GM12875 (cell line): ENCODE data around the gene SSR4.

Source experiments
- H3K4me3 ChIP-seq: one replicate; pipeline ENCODE4 v1.5.1; 2011; ENCODE audit warnings: low read depth, low read length, control low read depth
- TF ChIP-seq, protein P1 (sequence below): IDR thresholded peaks from 2 replicates; pipeline ENCODE4 v1.5.1; 2011; ENCODE audit warnings: low read depth, mild to moderate bottlenecking, control low read depth, inconsistent platforms, low read length, moderate library complexity, borderline replicate concordance; ENCODE audit not compliant: insufficient read depth

Gene SSR4

DNA sequence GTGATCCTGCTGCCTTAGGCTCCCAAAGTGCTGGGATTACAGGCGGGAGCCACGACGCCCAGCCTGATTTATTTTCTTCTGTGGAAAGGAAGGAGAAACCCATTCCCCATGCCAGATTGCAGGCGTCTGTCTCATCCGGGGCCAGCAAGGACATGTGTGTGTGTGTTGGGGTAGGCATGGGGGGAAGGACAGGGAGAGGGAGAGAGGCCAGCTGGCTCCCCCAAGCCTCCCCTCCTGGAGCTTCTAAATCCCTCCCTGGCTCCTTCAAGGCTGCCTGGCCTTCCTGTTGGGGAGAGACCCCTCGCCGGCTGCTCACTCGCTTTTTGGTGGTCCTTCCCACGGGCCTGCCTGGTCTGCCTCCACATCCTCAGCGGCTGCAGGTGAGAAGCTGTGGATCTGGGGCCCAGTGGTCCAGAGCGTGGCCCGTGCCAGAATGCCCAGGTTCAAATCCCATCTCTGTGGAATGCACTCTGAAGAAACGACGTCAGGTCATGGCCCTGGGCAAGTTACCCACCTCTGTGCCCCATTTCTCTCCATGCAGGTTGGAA is 31.8 kb upstream of the SSR4 start:
- no peak overlapping the region for H3K4me3 ChIP-seq
- TF ChIP-seq, protein P1, sequence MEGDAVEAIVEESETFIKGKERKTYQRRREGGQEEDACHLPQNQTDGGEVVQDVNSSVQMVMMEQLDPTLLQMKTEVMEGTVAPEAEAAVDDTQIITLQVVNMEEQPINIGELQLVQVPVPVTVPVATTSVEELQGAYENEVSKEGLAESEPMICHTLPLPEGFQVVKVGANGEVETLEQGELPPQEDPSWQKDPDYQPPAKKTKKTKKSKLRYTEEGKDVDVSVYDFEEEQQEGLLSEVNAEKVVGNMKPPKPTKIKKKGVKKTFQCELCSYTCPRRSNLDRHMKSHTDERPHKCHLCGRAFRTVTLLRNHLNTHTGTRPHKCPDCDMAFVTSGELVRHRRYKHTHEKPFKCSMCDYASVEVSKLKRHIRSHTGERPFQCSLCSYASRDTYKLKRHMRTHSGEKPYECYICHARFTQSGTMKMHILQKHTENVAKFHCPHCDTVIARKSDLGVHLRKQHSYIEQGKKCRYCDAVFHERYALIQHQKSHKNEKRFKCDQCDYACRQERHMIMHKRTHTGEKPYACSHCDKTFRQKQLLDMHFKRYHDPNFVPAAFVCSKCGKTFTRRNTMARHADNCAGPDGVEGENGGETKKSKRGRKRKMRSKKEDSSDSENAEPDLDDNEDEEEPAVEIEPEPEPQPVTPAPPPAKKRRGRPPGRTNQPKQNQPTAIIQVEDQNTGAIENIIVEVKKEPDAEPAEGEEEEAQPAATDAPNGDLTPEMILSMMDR = no peak

DNA sequence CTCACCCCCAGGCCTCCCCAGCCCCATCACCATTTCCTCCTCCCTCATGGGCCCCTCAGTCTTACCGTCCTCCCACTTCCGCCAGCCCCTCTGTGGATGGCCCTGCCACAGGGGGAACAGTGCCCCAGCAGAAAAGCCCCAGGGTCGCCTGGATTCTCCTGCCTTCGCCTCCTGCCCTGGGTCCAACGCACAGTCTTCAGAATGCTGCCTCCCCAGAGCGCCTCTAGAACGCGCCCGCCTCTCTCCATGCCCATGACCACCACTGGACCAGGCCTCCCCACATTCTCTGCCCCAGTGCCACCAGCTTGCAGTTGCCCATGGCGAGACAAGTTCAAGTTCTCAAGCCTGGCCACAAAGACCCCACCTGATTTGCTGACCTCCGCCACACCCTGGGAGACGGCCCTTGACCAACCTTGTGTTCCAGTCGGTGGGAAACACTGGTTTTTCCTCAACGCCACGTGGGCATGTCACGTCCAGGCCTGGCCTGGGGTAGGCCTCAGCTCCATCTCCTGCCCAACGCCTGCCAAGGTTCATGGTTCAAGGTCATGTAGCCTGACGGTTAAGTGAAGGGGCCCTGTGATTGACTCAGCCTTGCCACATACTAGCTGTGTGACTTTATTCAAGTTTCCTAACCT is 31.1 kb upstream of the SSR4 start:
- H3K4me3 ChIP-seq = no peak overlapping the region
- TF ChIP-seq, protein P1 = no peak

DNA sequence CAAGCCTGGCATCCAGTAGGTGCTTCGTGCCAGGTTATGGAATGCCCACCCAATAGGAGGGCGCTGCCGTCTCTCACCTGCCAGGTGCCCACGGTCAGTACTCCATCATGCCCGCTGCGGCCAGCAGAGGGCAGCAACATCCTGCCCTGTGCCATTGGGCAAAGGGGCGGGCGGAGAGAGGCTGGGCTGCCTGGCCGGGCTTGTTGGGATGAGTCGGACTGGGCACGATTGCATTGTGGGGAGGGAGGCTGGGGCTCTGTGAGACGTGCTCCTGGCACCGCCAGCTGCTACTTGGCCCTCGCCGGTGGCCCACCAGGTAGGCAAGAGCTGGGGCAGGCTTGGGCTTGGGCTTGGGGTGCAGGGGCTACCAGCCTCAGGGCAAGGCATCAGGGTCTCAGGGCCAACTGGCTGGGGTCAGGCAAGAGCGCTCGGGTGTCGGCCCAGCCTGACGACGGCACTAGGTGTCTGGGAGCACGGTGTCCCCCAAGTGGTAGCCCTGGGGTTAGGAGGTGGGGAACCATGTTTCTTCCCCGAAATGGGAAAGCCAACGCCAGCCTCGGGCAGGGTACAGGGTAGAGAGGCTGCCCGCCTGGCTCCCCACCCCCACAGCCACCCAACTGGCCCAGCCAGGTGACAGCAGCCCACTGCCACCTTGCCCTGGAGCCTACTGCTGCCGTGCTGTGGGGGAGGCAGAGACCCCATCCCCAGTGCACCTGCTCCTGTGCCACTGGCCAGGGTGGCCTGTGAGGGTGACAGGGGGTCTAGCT is 30.3 kb upstream of the SSR4 start, which contains the start of gene PLXNB3:
Gene PLXNB3, plus strand, starts transcription at position 261 of the 767 bp plus-strand sequence. CDS start 1,287 bp downstream, outside the sequence.
- TF ChIP-seq, protein P1 = peak; percentile 84
- H3K4me3 ChIP-seq = no peak within 1 kb of the TSS

DNA sequence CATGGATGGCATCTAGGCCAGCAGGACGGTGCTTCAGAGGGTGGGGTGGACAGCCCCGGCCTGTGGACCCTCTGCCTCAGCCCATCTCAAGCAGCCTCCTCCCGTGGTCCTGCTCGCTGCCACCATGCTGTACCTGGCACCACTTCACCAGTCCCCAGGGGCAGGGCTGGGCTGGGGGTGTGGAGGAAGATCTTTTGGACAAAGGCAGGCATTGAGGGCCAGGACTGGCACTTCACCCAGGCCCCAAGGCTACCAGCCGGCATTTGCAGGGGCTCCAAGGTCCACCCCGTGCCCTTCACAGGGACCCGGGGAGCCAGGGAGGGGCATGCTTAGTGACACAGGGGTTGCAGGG is 29.7 kb upstream of the SSR4 start:
- TF ChIP-seq, protein P1 = no peak
- no peak overlapping the region for H3K4me3 ChIP-seq

DNA sequence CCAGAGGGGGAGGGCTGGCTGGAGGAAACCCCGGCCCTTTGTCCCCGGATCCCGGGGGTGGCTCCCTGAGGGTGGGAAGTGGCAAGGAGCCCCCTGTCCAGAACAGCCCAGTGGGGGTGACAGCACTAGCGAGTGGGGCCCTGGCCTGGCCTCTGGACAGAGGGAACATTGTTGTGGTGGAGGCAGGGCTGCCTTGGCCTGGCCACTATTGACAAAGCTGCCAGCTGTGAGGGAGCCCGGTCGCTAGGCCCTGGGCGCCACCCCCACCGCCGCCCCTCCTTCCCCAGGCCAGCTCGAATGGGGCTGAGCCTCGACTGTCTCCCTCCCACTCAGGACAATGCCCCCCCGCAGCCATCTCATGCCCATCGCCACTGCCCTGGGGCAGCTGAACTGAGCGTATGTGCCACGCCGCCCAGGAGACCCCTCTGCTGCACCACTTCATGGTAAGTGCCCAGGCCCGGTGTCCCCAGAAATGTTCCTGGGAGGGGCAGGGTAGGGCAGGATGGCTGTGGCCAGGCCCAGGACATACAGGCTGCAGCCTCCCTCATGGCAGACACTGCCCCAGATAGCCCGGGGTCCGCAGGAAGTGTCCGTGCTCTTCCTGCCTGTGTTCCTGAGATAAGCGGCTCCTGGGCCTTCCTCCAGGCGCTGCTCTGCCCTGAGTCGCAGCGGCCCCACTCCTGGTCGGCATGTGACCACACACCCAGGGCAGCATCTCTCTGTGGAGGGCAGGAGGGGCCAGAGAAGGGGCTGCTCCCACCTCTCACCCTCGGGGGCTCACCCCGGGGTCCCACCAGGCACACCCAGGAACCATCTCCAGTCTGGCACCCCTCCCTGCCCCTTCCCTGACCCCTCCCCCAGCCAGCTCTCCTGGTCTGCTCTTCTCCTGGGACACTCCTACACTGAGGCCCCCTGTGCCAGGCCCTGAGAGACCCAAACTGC is 29.1 kb upstream of the SSR4 start:
- no peak overlapping the region for H3K4me3 ChIP-seq

DNA sequence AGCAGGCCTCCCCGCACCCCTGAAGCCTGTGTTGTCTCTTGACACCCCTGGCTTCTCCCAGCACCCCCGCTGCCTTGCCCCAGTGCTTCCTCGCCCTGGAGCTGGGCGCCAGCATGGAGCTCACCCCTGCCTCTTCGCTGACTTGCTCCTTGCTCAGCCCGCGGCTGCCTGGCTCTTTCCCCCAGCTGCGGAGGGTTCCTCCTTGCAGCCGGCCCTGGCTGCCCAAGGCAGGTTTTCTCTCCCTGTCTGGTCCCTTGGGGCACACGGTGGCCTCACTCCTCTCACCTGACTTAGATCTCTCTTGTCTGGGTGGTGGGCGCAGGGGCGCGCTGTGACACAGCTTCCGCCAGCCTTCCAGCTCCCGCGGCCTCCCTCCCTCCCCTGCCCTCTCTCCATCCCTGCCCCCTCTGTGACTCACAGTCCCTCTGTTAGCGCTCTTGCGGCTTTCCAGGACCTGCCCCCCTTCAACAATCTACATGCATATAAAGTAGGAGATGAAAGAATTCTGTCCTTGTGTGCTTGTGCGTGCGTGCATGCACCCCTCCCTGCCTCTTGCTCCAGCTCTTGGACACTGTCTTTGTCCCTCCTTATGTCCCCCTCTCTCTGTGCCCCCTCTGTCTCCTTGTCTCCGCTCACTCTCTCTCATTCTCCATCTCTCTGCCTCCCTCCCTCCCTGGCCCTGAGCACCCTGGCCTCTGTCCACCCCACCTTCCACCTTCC is 28.2 kb upstream of the SSR4 start:
- TF ChIP-seq, protein P1 = no peak
- no peak overlapping the region for H3K4me3 ChIP-seq

More for the DNA sequence above, 29.1 kb upstream of the SSR4 start:
- TF ChIP-seq, protein P1 = no peak
